H1 (cell line): ENCODE results near the gene CNNM2. TPM values are rescaled to one million over a fixed set of nuclear protein-coding genes. Genes with fewer than 3 reads are reported as not detected.

Experiments used
- CTCF ChIA-PET: fragments of 300-600 bp; sonication (Branson Sonifier 250); formaldehyde crosslinking; loops from one replicate; lab custom pipeline; 2021; ENCODE audit not compliant: partially characterized antibody; lab: Charles Lee
- POLR2A ChIA-PET: fragments of 300-600 bp; sonication (Branson Sonifier 250); formaldehyde crosslinking; loops from one replicate; lab custom pipeline; 2021; ENCODE audit warnings: inconsistent platforms; ENCODE audit not compliant: partially characterized antibody; lab: Charles Lee
- DNase-seq, 2 experiments: peaks; one replicate each; pipeline versions ENCODE4 v3.0.0 to v3.0.0-alpha.2; 2010 to 2022; ENCODE audit warnings: low spot score in 2 of 2, low read depth in 1 of 2, mixed read lengths in 1 of 2
- FAIRE-seq: peaks from 2 replicates; lab custom pipeline; 2011; peaks lifted over from hg19 to GRCh38; lab: Jason Lieb, UNC
- H2AFZ ChIP-seq: 2 replicates; pipeline ENCODE4 v1.8.1; 2012; ENCODE audit warnings: low read length, inconsistent platforms
- H2AK5ac ChIP-seq: 2 replicates; pipeline ENCODE4 v1.6.1; 2013; ENCODE audit warnings: low read depth, low read length
- H2BK120ac ChIP-seq: replicated peaks from 2 replicates; pipeline ENCODE3; 2013; ENCODE audit warnings: low read depth, low read length, inconsistent platforms
- H2BK12ac ChIP-seq: 2 replicates; pipeline ENCODE4 v1.6.1; 2013; ENCODE audit warnings: low read depth, low read length
- H2BK15ac ChIP-seq: 2 replicates; pipeline ENCODE4 v1.6.1; 2013; ENCODE audit warnings: low read length
- H2BK20ac ChIP-seq: 2 replicates; pipeline ENCODE4 v1.6.1; 2013; ENCODE audit warnings: low read length
- H2BK5ac ChIP-seq: 2 replicates; pipeline ENCODE4 v1.6.1; 2013; ENCODE audit warnings: low read depth, low read length
- H3K14ac ChIP-seq: 2 replicates; pipeline ENCODE4 v1.6.1; 2013; ENCODE audit warnings: inconsistent platforms; ENCODE audit not compliant: insufficient read length
- H3K18ac ChIP-seq: 2 replicates; pipeline ENCODE4 v1.6.1; 2013; ENCODE audit warnings: low read length; ENCODE audit errors: extremely low read depth
- H3K23ac ChIP-seq: 2 replicates; pipeline ENCODE4 v1.6.1; 2013; ENCODE audit warnings: inconsistent platforms; ENCODE audit not compliant: insufficient read length
- H3K23me2 ChIP-seq: 2 replicates; pipeline ENCODE4 v1.6.1; 2013; ENCODE audit warnings: low read depth, low read length
- H3K27ac ChIP-seq: 2 replicates; pipeline ENCODE4 v1.6.1; 2011; ENCODE audit warnings: low read depth, low read length, inconsistent platforms
- H3K27me3 ChIP-seq, 4 experiments: replicated peaks in 1 of 4; 1 replicate in 1 of 4; 2 replicates in 3 of 4; pipeline versions ENCODE4 v1.6.1 to v1.8.1; 2011 to 2013; ENCODE audit warnings: low read length in 3 of 4, mild to moderate bottlenecking in 3 of 4, inconsistent platforms in 2 of 4, mixed read lengths in 2 of 4, moderate library complexity in 1 of 4; ENCODE audit not compliant: control insufficient read depth in 3 of 4, insufficient read depth in 3 of 4; ENCODE audit errors: extremely low read depth in 1 of 4
- H3K36me3 ChIP-seq, 4 experiments: 2 replicates each; pipeline versions ENCODE4 v1.6.1 to v1.8.1; 2011 to 2013; ENCODE audit warnings: mild to moderate bottlenecking in 4 of 4, low read length in 3 of 4, moderate library complexity in 2 of 4, control low read depth in 1 of 4, inconsistent platforms in 1 of 4; ENCODE audit not compliant: insufficient read depth in 4 of 4, control insufficient read depth in 2 of 4
- H3K4ac ChIP-seq: replicated peaks from 2 replicates; pipeline ENCODE3; 2013; ENCODE audit warnings: low read length, low read depth, mixed read lengths, inconsistent platforms; ENCODE audit not compliant: insufficient read length
- H3K4me1 ChIP-seq, 4 experiments: replicated peaks in 1 of 4; 1 replicate in 1 of 4; 2 replicates in 3 of 4; pipeline versions ENCODE4 v1.6.1 to v1.8.1; 2011 to 2013; ENCODE audit warnings: low read length in 3 of 4, inconsistent platforms in 2 of 4, mixed read lengths in 1 of 4; ENCODE audit not compliant: insufficient read depth in 4 of 4, control insufficient read depth in 3 of 4
- H3K4me2 ChIP-seq, 2 experiments: 2 replicates each; pipeline versions ENCODE4 v1.6.1 to v1.8.1; 2011 to 2013; ENCODE audit warnings: low read depth in 2 of 2, low read length in 2 of 2, control low read depth in 1 of 2, inconsistent platforms in 1 of 2, mild to moderate bottlenecking in 1 of 2; ENCODE audit not compliant: insufficient read depth in 1 of 2
- H3K4me3 ChIP-seq, 4 experiments: fragments of 200-600, 300-600 bp in 1 of 4; sonication (generic), shearing (Covaris generic), sonication (Bioruptor Twin) in 1 of 4; 2 replicates each; pipeline versions ENCODE4 v1.5.1 to v1.8.1; 2011 to 2016; ENCODE audit warnings: low read length in 4 of 4, low read depth in 3 of 4, control low read depth in 2 of 4, inconsistent platforms in 2 of 4, mild to moderate bottlenecking in 2 of 4, mixed read lengths in 1 of 4, moderate library complexity in 1 of 4; ENCODE audit not compliant: insufficient read depth in 2 of 4; ENCODE audit errors: extremely low read depth in 1 of 4
- H3K56ac ChIP-seq: replicated peaks from 2 replicates; pipeline ENCODE3; 2013; ENCODE audit warnings: low read depth, mild to moderate bottlenecking, mixed read lengths, low read length, inconsistent platforms; ENCODE audit not compliant: insufficient read length
- H3K79me1 ChIP-seq: 2 replicates; pipeline ENCODE4 v1.6.1; 2013; ENCODE audit warnings: low read depth, low read length, control low read depth
- H3K79me2 ChIP-seq, 2 experiments: 2 replicates each; pipeline versions ENCODE4 v1.6.1 to v1.8.1; 2012 to 2013; ENCODE audit warnings: low read length in 2 of 2, mild to moderate bottlenecking in 2 of 2, inconsistent platforms in 1 of 2; ENCODE audit not compliant: insufficient read depth in 2 of 2, control insufficient read depth in 1 of 2
- H3K9ac ChIP-seq, 4 experiments: replicated peaks in 1 of 4; 1 replicate in 1 of 4; 2 replicates in 3 of 4; pipeline versions ENCODE4 v1.6.1 to v1.8.1; 2011 to 2013; ENCODE audit warnings: low read depth in 3 of 4, low read length in 3 of 4, control low read depth in 2 of 4, mild to moderate bottlenecking in 2 of 4, moderate library complexity in 2 of 4, inconsistent platforms in 1 of 4; ENCODE audit errors: extremely low read depth in 1 of 4
- H3K9me3 ChIP-seq, 2 experiments: 2 replicates each; pipeline versions ENCODE4 v1.6.1 to v1.8.1; 2012 to 2013; ENCODE audit warnings: mild to moderate bottlenecking in 2 of 2, moderate library complexity in 2 of 2, control low read depth in 1 of 2, inconsistent platforms in 1 of 2, low read depth in 1 of 2, low read length in 1 of 2, mixed read lengths in 1 of 2; ENCODE audit not compliant: insufficient read depth in 2 of 2
- H4K20me1 ChIP-seq, 2 experiments: replicated peaks in 1 of 2; 2 replicates each; pipeline versions ENCODE3 to v1.8.1; 2011 to 2013; ENCODE audit warnings: inconsistent platforms in 2 of 2, low read length in 2 of 2, mild to moderate bottlenecking in 1 of 2; ENCODE audit not compliant: insufficient read depth in 2 of 2, control insufficient read depth in 1 of 2
- H4K5ac ChIP-seq: 2 replicates; pipeline ENCODE4 v1.6.1; 2013; ENCODE audit warnings: low read length, low read depth, mixed read lengths, inconsistent platforms; ENCODE audit not compliant: insufficient read length
- H4K8ac ChIP-seq: 2 replicates; pipeline ENCODE4 v1.8.0; 2013; ENCODE audit warnings: mild to moderate bottlenecking, moderate library complexity, low read length, inconsistent platforms; ENCODE audit not compliant: insufficient read depth; ENCODE audit errors: extremely low read depth
- H4K91ac ChIP-seq: replicated peaks from 2 replicates; pipeline ENCODE3; 2013; ENCODE audit warnings: low read length, mixed read lengths, inconsistent platforms; ENCODE audit not compliant: insufficient read length
- CHD2 ChIP-seq: IDR thresholded peaks from 2 replicates; pipeline ENCODE4 v1.6.1; 2012; ENCODE audit warnings: low read length, improper control_type of control experiment
- CTBP2 ChIP-seq: IDR thresholded peaks from 2 replicates; pipeline ENCODE4 v1.7.0; 2011; ENCODE audit warnings: borderline replicate concordance, mild to moderate bottlenecking, moderate library complexity, mixed read lengths, low read length; ENCODE audit not compliant: insufficient read depth, insufficient read length
- FOSL1 ChIP-seq: IDR thresholded peaks from 2 replicates; pipeline ENCODE4 v1.6.1; 2011; ENCODE audit warnings: mild to moderate bottlenecking, low read depth, low read length, moderate library complexity; ENCODE audit not compliant: insufficient read depth
- GABPA ChIP-seq: IDR thresholded peaks from 2 replicates; pipeline ENCODE4 v1.6.1; 2011; ENCODE audit warnings: mild to moderate bottlenecking, low read length, moderate library complexity, borderline replicate concordance; ENCODE audit not compliant: insufficient read depth
- HDAC2 ChIP-seq, 2 experiments: fragments of 300-600 bp in 1 of 2; sonication (generic) in 1 of 2; IDR thresholded peaks; 2 replicates each; pipeline ENCODE4 v1.6.1; 2011 to 2012; ENCODE audit warnings: low read depth in 2 of 2, low read length in 2 of 2, mild to moderate bottlenecking in 2 of 2, moderate library complexity in 2 of 2, borderline replicate concordance in 1 of 2, inconsistent platforms in 1 of 2
- KDM4A ChIP-seq: IDR thresholded peaks from one replicate; pipeline ENCODE4 v1.7.1; 2012; ENCODE audit warnings: low read depth, mild to moderate bottlenecking, moderate library complexity, low read length, inconsistent platforms; ENCODE audit not compliant: severe bottlenecking
- KDM5A ChIP-seq: fragments of 200-600 bp; IDR thresholded peaks from 2 replicates; pipeline ENCODE4 v1.7.1; 2012; ENCODE audit warnings: mild to moderate bottlenecking, low read length, inconsistent platforms, mixed read lengths
- SAP30 ChIP-seq: fragments of 300-600 bp; sonication (generic); IDR thresholded peaks from 2 replicates; pipeline ENCODE4 v1.7.1; 2012; ENCODE audit warnings: low read length, moderate library complexity, mild to moderate bottlenecking, inconsistent platforms; ENCODE audit not compliant: insufficient read depth, insufficient replicate concordance
- SIN3A ChIP-seq, 2 experiments: IDR thresholded peaks in 1 of 2; conservative IDR thresholded peaks in 1 of 2; 2 replicates each; pipeline ENCODE4 v1.6.1; 2011 to 2012; ENCODE audit warnings: low read length in 2 of 2, improper control_type of control experiment in 1 of 2, low read depth in 1 of 2, mild to moderate bottlenecking in 1 of 2
- TCF12 ChIP-seq: IDR thresholded peaks from 2 replicates; pipeline ENCODE4 v1.6.1; 2011; ENCODE audit warnings: low read depth, mild to moderate bottlenecking, low read length
- WGBS, 2 experiments: shearing (Covaris generic) in 1 of 2; methylation state at CpG; one replicate each; pipeline versions ENCODE4 v1.1.6 to v1.1.7; 2013 to 2015; ENCODE audit warnings: low lambda C conversion rate in 2 of 2, mixed read lengths in 2 of 2, inconsistent platforms in 1 of 2, low coverage in 1 of 2, missing lambda C conversion rate in 1 of 2; ENCODE audit not compliant: insufficient replicate concordance in 2 of 2, insufficient coverage in 1 of 2, insufficient read length in 1 of 2; ENCODE audit errors: extremely low coverage in 1 of 2, missing lambda C conversion rate in 1 of 2; 5-methylcytosine and 5-hydroxymethylcytosine counted together
- polyA plus RNA-seq, 7 experiments: library from polyadenylated mRNA; depleted of rRNA in 3 of 7; stranded (reverse) in 5 of 7; unstranded in 2 of 7; fragments of >200 nt in 5 of 7; fragments of 200-250 nt in 2 of 7; gene quantifications; 1 replicate in 5 of 7; 2 replicates in 1 of 7; 4 replicates in 1 of 7; pipeline versions ENCODE4 v1.2.1 to v1.2.3, GENCODE V29; 2011 to 2013; ENCODE audit warnings: missing spikeins in 2 of 7, mixed read lengths in 2 of 7
- total RNA-seq: library from RNA; stranded (reverse); fragmentation: NEBNext Ultra II Directional; extraction: Animal tissue kit (Norgen Biotek cat#: 25700); gene quantifications from 2 replicates; pipeline ENCODE4 v1.2.1, GENCODE V29; 2021
- TF ChIP-seq, protein P1 (sequence below): IDR thresholded peaks from 2 replicates; pipeline ENCODE4 v1.6.1; 2012; ENCODE audit warnings: inconsistent platforms

Gene CNNM2
- total and polyA plus RNA-seq, 2 of the 8 experiments (the other 6 are each of a cell fraction or from before 2014, with no cell fraction given), result 7.3 to 23.6 TPM

DNA sequence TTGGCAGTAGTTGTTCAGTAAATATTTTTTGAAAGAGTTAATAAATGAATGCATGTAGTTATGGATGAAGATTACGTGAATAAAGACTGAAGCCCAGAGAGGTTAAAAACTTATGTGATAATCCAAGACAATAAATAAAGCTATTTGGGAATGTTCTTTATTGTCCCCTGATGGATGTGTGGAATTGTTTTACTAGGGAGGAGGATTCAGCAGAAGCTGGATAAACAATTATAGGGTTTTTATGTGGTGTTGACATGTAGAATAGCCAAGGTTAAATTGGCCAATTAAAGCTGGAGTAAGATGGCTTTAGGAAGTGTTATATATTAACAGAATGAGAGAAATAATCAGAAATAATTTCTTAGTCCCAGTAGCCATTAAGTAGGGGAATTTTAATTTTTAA, 66.0 kb downstream of the CNNM2 start:
- TF ChIP-seq SAP30 (no peak), HDAC2 (IDR thresholded peaks at IDR 0.05; ENCODE audit: borderline replicate concordance in 1 of 2, low read depth in 2 of 2, low read length in 2 of 2) (no peak), CTBP2 (no peak), KDM5A (no peak), CHD2 (no peak), FOSL1 (no peak), KDM4A (no peak), GABPA (no peak), TCF12 (no peak), SIN3A (conservative IDR thresholded peaks at IDR 0.05 in 1 of 2, IDR thresholded peaks at IDR 0.05 in 1 of 2; ENCODE audit: low read depth in 1 of 2, low read length in 2 of 2) (no peak)
- TF ChIP-seq, protein P1, sequence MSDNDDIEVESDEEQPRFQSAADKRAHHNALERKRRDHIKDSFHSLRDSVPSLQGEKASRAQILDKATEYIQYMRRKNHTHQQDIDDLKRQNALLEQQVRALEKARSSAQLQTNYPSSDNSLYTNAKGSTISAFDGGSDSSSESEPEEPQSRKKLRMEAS, result no peak
- TF ChIP-seq, all 59 proteins: peak for 0
- no peaks in the 10 kb centered on the region for H3K23me2 ChIP-seq
- H2BK20ac ChIP-seq, result no peak overlapping the region
- H3K9me3 ChIP-seq, result no peaks in the 10 kb centered on the region
- DNase-seq (no peak), FAIRE-seq (no peak)
- H3K4me3 ChIP-seq, result no peak overlapping the region
- no peaks in the 10 kb centered on the region for H3K79me2 ChIP-seq
- H4K8ac ChIP-seq, result no peak overlapping the region
- no peak overlapping the region for H3K18ac ChIP-seq
- H3K4me1 ChIP-seq, result no peaks in the 10 kb centered on the region
- H3K56ac ChIP-seq, result no peak overlapping the region
- no peak overlapping the region for H3K4me2 ChIP-seq
- no peak overlapping the region for H2BK15ac ChIP-seq
- no peak overlapping the region for H4K91ac ChIP-seq
- H3K79me1 ChIP-seq, result no peaks in the 10 kb centered on the region; the same call in none of the 2 replicates
- ChIA-PET POLR2A (no interaction called here), CTCF (interaction anchor here (0.5 kb wide), 1 partner anchor 11 kb away, joined by 4 read pairs; no protein-coding TSS in a partner anchor)
- no peak overlapping the region for H2BK5ac ChIP-seq
- no peak overlapping the region for H4K5ac ChIP-seq
- no peak overlapping the region for H3K27ac ChIP-seq
- H2AFZ ChIP-seq, result no peak overlapping the region
- H4K20me1 ChIP-seq, result no peaks in the 10 kb centered on the region
- WGBS, 2 experiments, result 83% methylated on average over 1 of the region's 1 CpG; no CpG with 5 or more reads in 1 of the 2 experiments
- no peak overlapping the region for H3K4ac ChIP-seq
- H2BK12ac ChIP-seq, result no peak overlapping the region
- no peak overlapping the region for H3K23ac ChIP-seq
- H3K36me3 ChIP-seq, result no peaks in the 10 kb centered on the region
- H3K9ac ChIP-seq, result no peak overlapping the region
- H2BK120ac ChIP-seq, result no peak overlapping the region
- no peak overlapping the region for H3K14ac ChIP-seq
- no peak overlapping the region for H2AK5ac ChIP-seq
- H3K27me3 ChIP-seq, result no peaks in the 10 kb centered on the region
